Ovary (tissue), 3 donors: Measurements from ENCODE around the gene CPT1B.

ENCODE experiments used
- CTCF ChIP-seq, 3 donors: fragments of 450-650 bp in 2 of 3; fragments of 200-600 bp in 1 of 3; IDR thresholded peaks; one replicate each; pipeline versions ENCODE4 v1.5.1 to v1.8.0; 2016 to 2022; ENCODE audit warnings: antibody characterized with exemption in 3 of 3, mild to moderate bottlenecking in 1 of 3
- POLR2A ChIP-seq: fragments of 450-650 bp; IDR thresholded peaks from one replicate; pipeline ENCODE4 v1.6.1; 2017; ENCODE audit warnings: antibody characterized with exemption, mild to moderate bottlenecking, moderate library complexity
- donor health status: DM: no; HTN: no; CAD: no.

- TF ChIP-seq CTCF (IDR thresholded peaks at IDR 0.05): no peak
- TF ChIP-seq POLR2A: no peak
These were observed 2.7 kb downstream of the CPT1B start for GRCh38 chr22:50575426-50575941.
